WERI-Rb-1 (cell line): Measurements from ENCODE around the gene SOCS7.

Experiments
- DNase-seq: peaks from one replicate; pipeline ENCODE4 v3.0.0-alpha.2; 2020
- H3K27ac ChIP-seq: fragments of 250-450 bp; sonication (Bioruptor Pico); 2 replicates; pipeline ENCODE4 v1.5.1; 2020; ENCODE audit warnings: mild to moderate bottlenecking, moderate library complexity
- H3K27me3 ChIP-seq: fragments of 250-450 bp; sonication (Bioruptor Pico); 2 replicates; pipeline ENCODE4 v1.5.1; 2021; ENCODE audit warnings: mild to moderate bottlenecking, low read depth, moderate library complexity; ENCODE audit not compliant: insufficient read depth, severe bottlenecking
- H3K36me3 ChIP-seq: fragments of 250-450 bp; sonication (Bioruptor Pico); 2 replicates; pipeline ENCODE4 v1.5.1; 2020; ENCODE audit warnings: mild to moderate bottlenecking, moderate library complexity
- H3K4me3 ChIP-seq: 2 replicates; pipeline ENCODE4 v1.5.1; 2011; ENCODE audit warnings: low read depth, mild to moderate bottlenecking, control low read depth, low read length
- H3K9me3 ChIP-seq: fragments of 250-450 bp; sonication (Bioruptor Pico); 2 replicates; pipeline ENCODE4 v1.5.1; 2021; ENCODE audit warnings: mild to moderate bottlenecking, moderate library complexity; ENCODE audit not compliant: severe bottlenecking
- TF ChIP-seq, protein P1 (sequence below): IDR thresholded peaks from 2 replicates; pipeline ENCODE4 v1.5.1; 2011; ENCODE audit warnings: low read depth, mild to moderate bottlenecking, control low read depth, inconsistent platforms, low read length

The SOCS7 gene

DNA sequence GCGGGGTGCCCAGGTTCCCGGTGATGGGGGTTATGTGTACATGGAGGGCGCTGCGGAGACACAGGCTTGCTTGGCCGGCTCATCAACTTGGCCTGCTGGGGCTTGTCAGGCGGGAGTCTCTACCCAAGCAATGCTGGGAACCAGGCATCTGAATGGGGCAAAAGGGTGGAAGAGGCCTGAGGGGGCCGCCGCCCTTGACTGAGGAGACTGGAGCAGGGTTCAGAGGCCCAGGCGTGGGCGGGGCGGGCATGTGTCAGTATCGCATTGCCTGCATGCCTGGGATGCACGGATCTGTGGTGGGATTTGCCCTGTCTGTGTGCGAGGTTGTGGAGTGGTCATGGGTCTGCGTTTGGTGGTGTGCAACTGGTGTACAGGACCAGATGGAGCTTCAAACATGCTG, 97.7 kb downstream of the SOCS7 start:
- no peaks in the 10 kb centered on the region for H3K27me3 ChIP-seq
- H3K9me3 ChIP-seq, result no peaks in the 10 kb centered on the region
- DNase-seq, result no peak
- H3K4me3 ChIP-seq, result no peak overlapping the region
- no peaks in the 10 kb centered on the region for H3K36me3 ChIP-seq
- no peak overlapping the region; the same call in 1 of the 2 replicates for H3K27ac ChIP-seq
- TF ChIP-seq, protein P1, sequence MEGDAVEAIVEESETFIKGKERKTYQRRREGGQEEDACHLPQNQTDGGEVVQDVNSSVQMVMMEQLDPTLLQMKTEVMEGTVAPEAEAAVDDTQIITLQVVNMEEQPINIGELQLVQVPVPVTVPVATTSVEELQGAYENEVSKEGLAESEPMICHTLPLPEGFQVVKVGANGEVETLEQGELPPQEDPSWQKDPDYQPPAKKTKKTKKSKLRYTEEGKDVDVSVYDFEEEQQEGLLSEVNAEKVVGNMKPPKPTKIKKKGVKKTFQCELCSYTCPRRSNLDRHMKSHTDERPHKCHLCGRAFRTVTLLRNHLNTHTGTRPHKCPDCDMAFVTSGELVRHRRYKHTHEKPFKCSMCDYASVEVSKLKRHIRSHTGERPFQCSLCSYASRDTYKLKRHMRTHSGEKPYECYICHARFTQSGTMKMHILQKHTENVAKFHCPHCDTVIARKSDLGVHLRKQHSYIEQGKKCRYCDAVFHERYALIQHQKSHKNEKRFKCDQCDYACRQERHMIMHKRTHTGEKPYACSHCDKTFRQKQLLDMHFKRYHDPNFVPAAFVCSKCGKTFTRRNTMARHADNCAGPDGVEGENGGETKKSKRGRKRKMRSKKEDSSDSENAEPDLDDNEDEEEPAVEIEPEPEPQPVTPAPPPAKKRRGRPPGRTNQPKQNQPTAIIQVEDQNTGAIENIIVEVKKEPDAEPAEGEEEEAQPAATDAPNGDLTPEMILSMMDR, result no peak

DNA sequence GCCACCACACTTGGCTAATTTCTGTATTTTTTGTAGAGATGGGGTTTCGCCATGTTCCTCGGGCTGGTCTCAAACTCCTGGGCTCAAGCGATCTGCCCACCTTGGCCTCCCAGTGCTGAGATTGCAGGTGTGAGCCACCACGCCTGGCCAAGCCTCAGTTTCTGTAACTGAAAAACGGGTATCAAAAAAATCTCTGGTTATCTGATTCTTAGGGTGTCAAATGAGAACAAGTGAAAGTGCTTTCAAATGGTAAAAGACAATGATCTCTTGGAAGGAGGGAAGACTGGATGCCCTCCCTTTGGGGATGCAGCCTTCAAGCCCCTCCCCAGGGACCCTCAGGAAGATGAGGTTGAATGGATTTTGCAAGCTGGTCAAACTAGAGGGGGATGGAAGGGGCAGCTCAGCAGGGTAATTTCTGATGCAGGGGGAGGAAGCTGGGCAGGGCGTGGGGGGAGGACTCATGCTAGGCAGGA, 98.9 kb downstream of the SOCS7 start:
- Histone ChIP-seq H3K27ac (peak overlapping the region; percentile 91), H3K4me3 (peak overlapping the region; percentile 45), H3K9me3 (no peaks in the 10 kb centered on the region), H3K27me3 (no peaks in the 10 kb centered on the region), H3K36me3 (no peaks in the 10 kb centered on the region)
- DNase-seq, result no peak
- TF ChIP-seq, protein P1, result no peak

DNA sequence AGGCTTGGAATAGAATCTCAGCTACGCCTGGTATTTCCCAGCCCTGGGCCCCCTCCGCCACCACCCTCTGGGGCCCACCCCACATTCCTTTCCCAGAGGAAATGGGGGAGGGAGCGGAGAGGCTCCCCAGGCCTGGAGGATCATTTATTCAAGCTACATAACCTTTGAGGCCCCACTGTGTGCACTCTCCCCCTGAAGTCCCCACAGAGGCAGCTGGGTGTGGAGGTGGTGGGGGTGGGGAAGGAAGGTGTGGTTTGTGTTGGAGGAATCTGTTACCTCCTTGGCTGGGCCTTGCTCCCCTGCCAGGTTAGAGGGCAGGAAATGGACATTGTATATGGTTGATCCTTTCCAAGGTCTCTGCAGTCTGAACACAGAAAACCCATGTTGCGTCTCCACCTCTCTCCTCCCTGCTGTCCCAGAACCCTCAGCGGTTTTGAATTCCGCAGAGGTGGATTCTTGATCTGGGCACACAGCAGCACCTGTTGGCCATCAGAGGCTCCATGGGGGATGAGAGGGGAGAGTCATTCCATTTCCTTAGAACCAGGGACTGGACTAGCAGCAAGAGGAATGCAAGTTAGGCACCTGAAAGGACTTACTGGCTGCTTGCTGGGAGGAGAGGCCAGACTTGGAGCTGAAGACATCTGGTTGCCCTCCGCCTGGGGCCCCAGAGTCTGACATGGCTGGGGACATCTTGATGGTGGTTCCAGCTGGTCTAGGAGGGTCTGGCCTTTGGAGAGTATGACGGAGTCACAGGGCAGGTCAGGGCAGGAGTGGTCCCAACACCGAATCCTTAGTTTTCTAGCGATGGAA, 99.6 kb downstream of the SOCS7 start:
- no peaks in the 10 kb centered on the region for H3K36me3 ChIP-seq
- H3K4me3 ChIP-seq, result peak overlapping the region; percentile 45
- TF ChIP-seq, protein P1, result no peak
- H3K9me3 ChIP-seq, result no peaks in the 10 kb centered on the region
- no peaks in the 10 kb centered on the region for H3K27me3 ChIP-seq
- no peak for DNase-seq
- H3K27ac ChIP-seq, result peak overlapping the region; percentile 91

DNA sequence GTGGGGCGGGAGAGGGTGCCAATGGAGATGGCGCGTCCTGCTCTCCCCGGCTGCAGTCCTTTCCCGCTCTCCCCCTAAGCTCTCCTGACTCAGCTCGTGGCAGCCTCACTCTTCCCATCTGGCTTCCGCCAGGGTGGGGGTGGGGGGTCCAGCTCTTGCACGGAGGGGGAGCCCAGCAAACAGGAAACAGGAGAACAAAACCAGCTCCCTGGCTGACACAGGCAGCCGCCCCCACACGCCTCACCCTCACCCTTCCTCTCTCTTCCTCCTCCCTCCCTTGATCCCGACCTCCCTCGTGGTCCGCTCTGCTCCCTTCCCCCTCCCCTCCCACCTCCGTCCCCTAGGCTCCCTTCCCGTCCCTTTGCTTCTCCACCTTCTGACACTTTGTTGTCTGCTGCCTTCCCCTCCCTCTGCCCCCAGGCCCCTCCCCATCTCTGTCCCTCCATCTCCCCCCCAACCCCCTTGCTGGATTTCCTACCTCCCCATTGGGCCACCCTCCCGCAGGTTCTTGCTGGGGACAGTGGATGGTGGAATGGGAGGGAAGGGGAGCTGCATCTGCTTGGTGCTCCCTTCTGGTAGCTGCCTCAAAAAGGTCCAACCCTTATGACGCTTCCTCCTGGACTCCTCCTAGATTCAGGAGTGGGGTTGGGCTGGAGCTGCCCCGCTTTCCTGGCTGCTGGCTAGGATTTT, 100.3 kb downstream of the SOCS7 start:
- Histone ChIP-seq H3K36me3 (no peaks in the 10 kb centered on the region), H3K4me3 (peak overlapping the region; percentile 45)
- peak; percentile 91 for DNase-seq

DNA sequence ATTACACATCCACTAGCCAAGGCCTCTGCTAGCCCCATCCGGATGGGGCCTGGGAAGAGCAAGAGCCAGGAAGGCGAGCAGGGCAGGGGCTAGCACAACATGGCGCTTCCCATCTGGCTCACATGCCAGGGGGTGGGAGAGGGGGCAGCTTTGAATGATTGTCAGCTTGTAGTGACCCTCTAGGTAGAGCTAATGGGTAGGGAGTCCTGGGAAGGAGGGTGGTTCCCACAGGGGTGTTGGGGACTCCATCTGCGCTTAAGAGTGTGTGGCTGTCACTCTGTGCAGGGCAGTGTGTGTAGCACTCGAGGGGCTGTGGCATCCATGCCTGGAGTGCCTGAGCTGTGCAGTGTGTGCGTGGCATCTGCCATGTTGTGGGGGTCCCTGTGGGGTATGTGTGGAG, 101.1 kb downstream of the SOCS7 start:
- Histone ChIP-seq H3K4me3 (no peak overlapping the region), H3K9me3 (no peaks in the 10 kb centered on the region), H3K36me3 (no peaks in the 10 kb centered on the region), H3K27me3 (no peaks in the 10 kb centered on the region), H3K27ac (peak overlapping the region; percentile 91)
- TF ChIP-seq, protein P1, result no peak
- no peak for DNase-seq

More for the DNA sequence above, 100.3 kb downstream of the SOCS7 start:
- Histone ChIP-seq H3K9me3 (no peaks in the 10 kb centered on the region), H3K27me3 (no peaks in the 10 kb centered on the region), H3K27ac (peak overlapping the region; percentile 91)
- TF ChIP-seq, protein P1, result no peak
